ENCODE results near the gene ENTPD8.

DNA sequence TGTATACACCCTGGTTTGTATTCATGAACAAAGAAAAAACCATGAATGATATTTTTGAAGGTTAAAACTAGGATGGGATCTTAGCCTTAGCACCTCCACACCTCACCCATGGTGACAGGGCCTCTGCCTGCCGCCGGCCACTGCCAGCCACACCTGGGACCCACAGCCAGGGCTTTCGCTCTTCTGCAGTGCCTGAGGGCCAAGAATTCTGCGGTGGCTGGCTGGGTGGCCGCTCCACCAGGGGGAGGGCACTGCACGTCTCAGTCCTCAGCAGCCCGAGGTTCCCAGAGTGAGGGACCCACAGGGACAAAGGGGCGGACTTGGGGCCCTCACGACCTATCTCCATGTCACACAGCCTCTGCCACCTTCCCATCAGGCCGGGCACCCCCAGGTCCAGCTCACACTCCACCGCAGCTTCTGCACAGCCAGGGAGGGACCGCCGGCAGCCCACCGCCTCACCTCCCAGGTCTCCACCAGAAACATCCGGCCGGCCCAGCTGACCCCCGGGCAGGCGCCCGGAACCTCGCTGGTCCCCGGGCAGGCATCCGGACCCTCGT is 25.1 kb downstream of the ENTPD8 start:
- TF ChIP-seq ZZZ3 (CRISPR knock-in tag; IDR thresholded peaks at IDR 0.05; ENCODE audit: borderline replicate concordance) (no peak), TAF15 (IDR thresholded peaks at IDR 0.05; ENCODE audit: low read depth, low read length, poor library complexity, severe bottlenecking) (no peak), ZNF274 (CRISPR knock-in tag; IDR thresholded peaks at IDR 0.05) (no peak), SIN3A (IDR thresholded peaks at IDR 0.05; ENCODE audit: borderline replicate concordance, low read depth, low read length) (no peak), EZH2 (conservative IDR thresholded peaks at IDR 0.05; ENCODE audit: low read depth, low read length) (no peak), GTF2F1 (IDR thresholded peaks at IDR 0.05; ENCODE audit: low read length) (no peak)
- TF ChIP-seq, protein P1, sequence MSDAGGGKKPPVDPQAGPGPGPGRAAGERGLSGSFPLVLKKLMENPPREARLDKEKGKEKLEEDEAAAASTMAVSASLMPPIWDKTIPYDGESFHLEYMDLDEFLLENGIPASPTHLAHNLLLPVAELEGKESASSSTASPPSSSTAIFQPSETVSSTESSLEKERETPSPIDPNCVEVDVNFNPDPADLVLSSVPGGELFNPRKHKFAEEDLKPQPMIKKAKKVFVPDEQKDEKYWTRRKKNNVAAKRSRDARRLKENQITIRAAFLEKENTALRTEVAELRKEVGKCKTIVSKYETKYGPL (CRISPR knock-in tag; IDR thresholded peaks at IDR 0.05) = no peak
- TF ChIP-seq, protein P2, sequence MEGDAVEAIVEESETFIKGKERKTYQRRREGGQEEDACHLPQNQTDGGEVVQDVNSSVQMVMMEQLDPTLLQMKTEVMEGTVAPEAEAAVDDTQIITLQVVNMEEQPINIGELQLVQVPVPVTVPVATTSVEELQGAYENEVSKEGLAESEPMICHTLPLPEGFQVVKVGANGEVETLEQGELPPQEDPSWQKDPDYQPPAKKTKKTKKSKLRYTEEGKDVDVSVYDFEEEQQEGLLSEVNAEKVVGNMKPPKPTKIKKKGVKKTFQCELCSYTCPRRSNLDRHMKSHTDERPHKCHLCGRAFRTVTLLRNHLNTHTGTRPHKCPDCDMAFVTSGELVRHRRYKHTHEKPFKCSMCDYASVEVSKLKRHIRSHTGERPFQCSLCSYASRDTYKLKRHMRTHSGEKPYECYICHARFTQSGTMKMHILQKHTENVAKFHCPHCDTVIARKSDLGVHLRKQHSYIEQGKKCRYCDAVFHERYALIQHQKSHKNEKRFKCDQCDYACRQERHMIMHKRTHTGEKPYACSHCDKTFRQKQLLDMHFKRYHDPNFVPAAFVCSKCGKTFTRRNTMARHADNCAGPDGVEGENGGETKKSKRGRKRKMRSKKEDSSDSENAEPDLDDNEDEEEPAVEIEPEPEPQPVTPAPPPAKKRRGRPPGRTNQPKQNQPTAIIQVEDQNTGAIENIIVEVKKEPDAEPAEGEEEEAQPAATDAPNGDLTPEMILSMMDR (CRISPR knock-in tag; IDR thresholded peaks at IDR 0.05) = no peak
